Measurements from ENCODE around the gene NPAS3.

The NPAS3 gene

GRCh38 chr14:33420051-33420627 is 481.5 kb downstream of the NPAS3 start:
- WGBS (ENCODE audit: insufficient coverage, insufficient read length): no CpG with 5 or more reads among the region's 1 CpG
- H3K27ac ChIP-seq (ENCODE audit: low read length): no peak overlapping the region
- H3K27me3 ChIP-seq (ENCODE audit: control insufficient read depth, insufficient read depth, low read length): no peaks in the 10 kb centered on the region
- H3K9me3 ChIP-seq (ENCODE audit: control insufficient read depth, insufficient read depth, low read length): no peaks in the 10 kb centered on the region
- no peak for DNase-seq (ENCODE audit: low read depth, low spot score)
- no peak overlapping the region for H3K4me3 ChIP-seq (ENCODE audit: low read length)
- no peaks in the 10 kb centered on the region for H3K36me3 ChIP-seq (ENCODE audit: control insufficient read depth, insufficient read depth, low read length)
- H3K4me1 ChIP-seq (ENCODE audit: control insufficient read depth, insufficient read depth, low read length): no peaks in the 10 kb centered on the region

- no peak for DNase-seq (ENCODE audit: low read depth, low spot score)
- Histone ChIP-seq H3K4me1 (ENCODE audit: control insufficient read depth, insufficient read depth, low read length) (no peaks in the 10 kb centered on the region), H3K4me3 (ENCODE audit: low read length) (no peak overlapping the region), H3K36me3 (ENCODE audit: control insufficient read depth, insufficient read depth, low read length) (no peaks in the 10 kb centered on the region), H3K27me3 (ENCODE audit: control insufficient read depth, insufficient read depth, low read length) (no peaks in the 10 kb centered on the region), H3K27ac (ENCODE audit: low read length) (no peak overlapping the region), H3K9me3 (ENCODE audit: control insufficient read depth, insufficient read depth, low read length) (no peaks in the 10 kb centered on the region)
- WGBS (ENCODE audit: insufficient coverage, insufficient read length): no CpG with 5 or more reads among the region's 7 CpGs
Observed at GRCh38 chr14:33430414-33431035, 491.8 kb downstream of the NPAS3 start.

GRCh38 chr14:33432407-33433023 is 493.8 kb downstream of the NPAS3 start:
- Histone ChIP-seq H3K4me3 (ENCODE audit: low read length) (no peak overlapping the region), H3K36me3 (ENCODE audit: control insufficient read depth, insufficient read depth, low read length) (no peaks in the 10 kb centered on the region), H3K27me3 (ENCODE audit: control insufficient read depth, insufficient read depth, low read length) (no peaks in the 10 kb centered on the region), H3K4me1 (ENCODE audit: control insufficient read depth, insufficient read depth, low read length) (no peaks in the 10 kb centered on the region), H3K27ac (ENCODE audit: low read length) (no peak overlapping the region), H3K9me3 (ENCODE audit: control insufficient read depth, insufficient read depth, low read length) (no peaks in the 10 kb centered on the region)
- WGBS (ENCODE audit: insufficient coverage, insufficient read length): no CpG with 5 or more reads among the region's 3 CpGs
- DNase-seq (ENCODE audit: low read depth, low spot score): no peak

- Histone ChIP-seq H3K27me3 (ENCODE audit: control insufficient read depth, insufficient read depth, low read length) (no peaks in the 10 kb centered on the region), H3K27ac (ENCODE audit: low read length) (no peak overlapping the region), H3K4me3 (ENCODE audit: low read length) (no peak overlapping the region), H3K36me3 (ENCODE audit: control insufficient read depth, insufficient read depth, low read length) (no peaks in the 10 kb centered on the region), H3K9me3 (ENCODE audit: control insufficient read depth, insufficient read depth, low read length) (no peaks in the 10 kb centered on the region), H3K4me1 (ENCODE audit: control insufficient read depth, insufficient read depth, low read length) (no peaks in the 10 kb centered on the region)
- no CpG with 5 or more reads among the region's 1 CpG for WGBS (ENCODE audit: insufficient coverage, insufficient read length)
- no peak for DNase-seq (ENCODE audit: low read depth, low spot score)
Observed at GRCh38 chr14:33433396-33433795, 494.7 kb downstream of the NPAS3 start.

GRCh38 chr14:33435911-33436689 is 497.4 kb downstream of the NPAS3 start:
- DNase-seq (ENCODE audit: low read depth, low spot score): no peak
- H3K36me3 ChIP-seq (ENCODE audit: control insufficient read depth, insufficient read depth, low read length): no peaks in the 10 kb centered on the region
- H3K4me3 ChIP-seq (ENCODE audit: low read length): no peak overlapping the region
- H3K27me3 ChIP-seq (ENCODE audit: control insufficient read depth, insufficient read depth, low read length): no peaks in the 10 kb centered on the region
- no peak overlapping the region for H3K27ac ChIP-seq (ENCODE audit: low read length)
- no peaks in the 10 kb centered on the region for H3K4me1 ChIP-seq (ENCODE audit: control insufficient read depth, insufficient read depth, low read length)
- WGBS (ENCODE audit: insufficient coverage, insufficient read length): no CpG with 5 or more reads among the region's 8 CpGs
- no peaks in the 10 kb centered on the region for H3K9me3 ChIP-seq (ENCODE audit: control insufficient read depth, insufficient read depth, low read length)

GRCh38 chr14:33441633-33442032 is 503.0 kb downstream of the NPAS3 start:
- no peak overlapping the region for H3K4me3 ChIP-seq (ENCODE audit: low read length)
- no peaks in the 10 kb centered on the region for H3K4me1 ChIP-seq (ENCODE audit: control insufficient read depth, insufficient read depth, low read length)
- no peak overlapping the region for H3K27ac ChIP-seq (ENCODE audit: low read length)
- no CpG with 5 or more reads among the region's 4 CpGs for WGBS (ENCODE audit: insufficient coverage, insufficient read length)
- H3K9me3 ChIP-seq (ENCODE audit: control insufficient read depth, insufficient read depth, low read length): no peaks in the 10 kb centered on the region
- DNase-seq (ENCODE audit: low read depth, low spot score): no peak
- H3K27me3 ChIP-seq (ENCODE audit: control insufficient read depth, insufficient read depth, low read length): no peaks in the 10 kb centered on the region
- no peaks in the 10 kb centered on the region for H3K36me3 ChIP-seq (ENCODE audit: control insufficient read depth, insufficient read depth, low read length)

GRCh38 chr14:33444136-33444535 is 505.5 kb downstream of the NPAS3 start:
- H3K4me3 ChIP-seq (ENCODE audit: low read length): no peak overlapping the region
- no peaks in the 10 kb centered on the region for H3K4me1 ChIP-seq (ENCODE audit: control insufficient read depth, insufficient read depth, low read length)
- no CpG with 5 or more reads among the region's 3 CpGs for WGBS (ENCODE audit: insufficient coverage, insufficient read length)
- no peak overlapping the region for H3K27ac ChIP-seq (ENCODE audit: low read length)
- no peaks in the 10 kb centered on the region for H3K27me3 ChIP-seq (ENCODE audit: control insufficient read depth, insufficient read depth, low read length)
- H3K9me3 ChIP-seq (ENCODE audit: control insufficient read depth, insufficient read depth, low read length): no peaks in the 10 kb centered on the region
- no peaks in the 10 kb centered on the region for H3K36me3 ChIP-seq (ENCODE audit: control insufficient read depth, insufficient read depth, low read length)
- no peak for DNase-seq (ENCODE audit: low read depth, low spot score)

- no peaks in the 10 kb centered on the region for H3K36me3 ChIP-seq (ENCODE audit: control insufficient read depth, insufficient read depth, low read length)
- H3K4me1 ChIP-seq (ENCODE audit: control insufficient read depth, insufficient read depth, low read length): no peaks in the 10 kb centered on the region
- no peaks in the 10 kb centered on the region for H3K9me3 ChIP-seq (ENCODE audit: control insufficient read depth, insufficient read depth, low read length)
- no peak overlapping the region for H3K4me3 ChIP-seq (ENCODE audit: low read length)
- no peak overlapping the region for H3K27ac ChIP-seq (ENCODE audit: low read length)
- no peak for DNase-seq (ENCODE audit: low read depth, low spot score)
- H3K27me3 ChIP-seq (ENCODE audit: control insufficient read depth, insufficient read depth, low read length): no peaks in the 10 kb centered on the region
- no CpG with 5 or more reads among the region's 2 CpGs for WGBS (ENCODE audit: insufficient coverage, insufficient read length)
Observed at GRCh38 chr14:33449268-33449667, 510.6 kb downstream of the NPAS3 start.

- H3K36me3 ChIP-seq (ENCODE audit: control insufficient read depth, insufficient read depth, low read length): no peaks in the 10 kb centered on the region
- H3K27me3 ChIP-seq (ENCODE audit: control insufficient read depth, insufficient read depth, low read length): no peaks in the 10 kb centered on the region
- DNase-seq (ENCODE audit: low read depth, low spot score): no peak
- H3K27ac ChIP-seq (ENCODE audit: low read length): no peak overlapping the region
- H3K4me3 ChIP-seq (ENCODE audit: low read length): no peak overlapping the region
- no CpG with 5 or more reads among the region's 11 CpGs for WGBS (ENCODE audit: insufficient coverage, insufficient read length)
- no peaks in the 10 kb centered on the region for H3K4me1 ChIP-seq (ENCODE audit: control insufficient read depth, insufficient read depth, low read length)
- H3K9me3 ChIP-seq (ENCODE audit: control insufficient read depth, insufficient read depth, low read length): no peaks in the 10 kb centered on the region
Observed at GRCh38 chr14:33449703-33450395, 511.2 kb downstream of the NPAS3 start.

- Histone ChIP-seq H3K36me3 (ENCODE audit: control insufficient read depth, insufficient read depth, low read length) (no peaks in the 10 kb centered on the region), H3K4me1 (ENCODE audit: control insufficient read depth, insufficient read depth, low read length) (no peaks in the 10 kb centered on the region), H3K27ac (ENCODE audit: low read length) (no peak overlapping the region), H3K4me3 (ENCODE audit: low read length) (no peak overlapping the region), H3K9me3 (ENCODE audit: control insufficient read depth, insufficient read depth, low read length) (no peaks in the 10 kb centered on the region), H3K27me3 (ENCODE audit: control insufficient read depth, insufficient read depth, low read length) (no peaks in the 10 kb centered on the region)
- DNase-seq (ENCODE audit: low read depth, low spot score): no peak
- WGBS (ENCODE audit: insufficient coverage, insufficient read length): no CpG with 5 or more reads among the region's 2 CpGs
Observed at GRCh38 chr14:33450416-33450815, 511.7 kb downstream of the NPAS3 start.
